Islet of Langerhans (tissue), 1 donor: ENCODE measurements around the gene LRATD1.
"Not testable (repeated sequence)": the region's sequence is repeated elsewhere in the genome, so short reads cannot be mapped to it uniquely, and the experiment has no call there.

Experiments
- FAIRE-seq: peaks from one replicate; lab custom pipeline; 2011; peaks lifted over from hg19 to GRCh38; lab: Jason Lieb, UNC

The LRATD1 gene, protein sequence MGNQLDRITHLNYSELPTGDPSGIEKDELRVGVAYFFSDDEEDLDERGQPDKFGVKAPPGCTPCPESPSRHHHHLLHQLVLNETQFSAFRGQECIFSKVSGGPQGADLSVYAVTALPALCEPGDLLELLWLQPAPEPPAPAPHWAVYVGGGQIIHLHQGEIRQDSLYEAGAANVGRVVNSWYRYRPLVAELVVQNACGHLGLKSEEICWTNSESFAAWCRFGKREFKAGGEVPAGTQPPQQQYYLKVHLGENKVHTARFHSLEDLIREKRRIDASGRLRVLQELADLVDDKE

DNA sequence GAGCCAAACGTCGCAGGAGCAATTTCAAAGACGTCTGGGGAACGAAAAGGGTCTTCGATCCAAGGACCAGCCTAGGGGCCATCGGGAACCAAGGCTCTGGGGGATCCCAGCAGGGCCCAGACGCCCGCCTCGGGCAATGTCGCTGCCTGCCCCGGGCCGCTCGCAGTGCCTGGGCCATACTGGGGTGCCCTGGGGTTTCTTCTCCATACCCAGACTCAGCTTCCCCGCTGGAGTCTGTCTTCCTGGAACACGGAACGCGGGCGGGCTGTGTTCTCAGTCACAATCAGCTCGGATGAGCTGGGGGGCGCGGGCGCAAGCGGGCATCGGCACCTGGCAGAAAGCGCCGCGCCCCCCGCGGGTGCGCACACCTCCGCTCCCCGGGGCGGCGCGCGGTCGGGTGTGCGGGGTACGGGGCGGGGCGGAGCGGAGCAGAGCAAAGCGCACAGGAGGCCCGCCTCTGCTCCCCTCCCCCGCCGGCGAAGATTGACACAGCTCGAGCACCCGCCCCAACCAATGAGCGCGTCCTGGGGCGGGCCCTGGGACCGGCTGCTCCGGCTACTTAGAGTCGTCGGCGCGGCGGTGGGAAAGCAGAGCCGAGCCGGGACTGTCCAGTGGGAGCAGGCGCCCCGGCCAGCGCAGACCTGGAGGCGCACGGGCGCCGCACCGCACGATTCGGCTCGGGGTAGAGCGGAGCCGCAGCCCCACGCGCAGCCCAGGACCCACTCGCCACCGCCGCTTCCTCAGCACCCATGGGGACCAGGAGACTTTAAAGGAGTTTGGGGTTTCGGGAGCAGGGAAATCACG is at the start of gene LRATD1:
Gene LRATD1 (plus strand): TSS at position 585 of the 804 bp plus-strand sequence. CDS start 1,263 bp downstream, outside the sequence.
- no peak for FAIRE-seq

DNA sequence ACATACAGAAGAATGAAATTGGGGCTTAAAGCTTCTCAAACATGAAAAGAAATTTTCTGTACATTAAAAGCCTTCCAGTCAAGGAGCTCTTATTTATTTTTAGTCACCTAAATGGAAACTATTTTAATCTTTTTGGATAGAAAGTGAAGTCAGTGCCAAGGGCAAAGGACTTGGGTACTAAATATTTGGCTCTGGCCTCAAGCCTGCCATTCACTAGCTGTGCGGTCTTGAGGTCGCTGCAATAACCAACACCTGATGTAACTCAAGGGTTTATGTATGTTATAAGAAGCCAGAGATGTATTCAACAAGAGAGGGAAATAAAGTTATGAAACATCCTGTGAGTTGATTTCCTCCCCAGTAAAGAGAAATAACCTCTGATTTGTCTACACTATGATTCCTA is 49.5 kb upstream of the LRATD1 start:
- no peak for FAIRE-seq

- no peak for FAIRE-seq
Observed at GRCh38 chr2:14583802-14584201, 48.7 kb upstream of the LRATD1 start.

GRCh38 chr2:14587119-14587518 is 45.4 kb upstream of the LRATD1 start:
- FAIRE-seq = no peak

DNA sequence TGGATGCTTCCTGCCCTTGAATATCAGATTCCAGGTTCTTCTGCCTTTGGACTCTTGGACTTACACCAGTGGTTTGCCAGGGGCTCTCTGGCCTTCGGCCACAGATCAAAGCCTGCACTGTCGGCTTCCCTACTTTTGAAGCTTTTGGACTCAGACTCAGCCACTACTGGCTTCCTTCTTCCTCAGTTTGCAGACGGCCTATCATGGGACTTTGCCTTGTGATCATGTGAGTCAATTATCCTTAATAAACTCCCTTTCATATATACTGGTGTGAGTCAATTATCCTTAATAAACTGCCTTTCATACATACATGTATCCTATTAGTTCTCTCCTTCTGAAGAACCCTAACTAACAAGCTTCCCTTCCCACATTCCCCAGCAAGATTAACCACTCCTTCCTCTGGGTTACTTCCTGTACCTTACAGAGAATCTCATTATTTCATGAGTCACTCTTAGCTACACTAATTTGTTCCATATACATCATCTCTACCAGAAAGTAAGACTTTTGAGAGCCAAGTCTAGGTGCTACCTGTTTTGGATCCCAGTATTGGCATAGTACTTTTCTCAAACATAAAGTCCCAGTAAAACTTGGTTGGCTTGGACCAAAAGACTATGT is 31.3 kb upstream of the LRATD1 start:
- no peak for FAIRE-seq

GRCh38 chr2:14602309-14602708 is 30.2 kb upstream of the LRATD1 start:
- FAIRE-seq = no peak

GRCh38 chr2:14603676-14604075 is 28.8 kb upstream of the LRATD1 start:
- FAIRE-seq = no peak

GRCh38 chr2:14608245-14608644 is 24.3 kb upstream of the LRATD1 start:
- no peak for FAIRE-seq

DNA sequence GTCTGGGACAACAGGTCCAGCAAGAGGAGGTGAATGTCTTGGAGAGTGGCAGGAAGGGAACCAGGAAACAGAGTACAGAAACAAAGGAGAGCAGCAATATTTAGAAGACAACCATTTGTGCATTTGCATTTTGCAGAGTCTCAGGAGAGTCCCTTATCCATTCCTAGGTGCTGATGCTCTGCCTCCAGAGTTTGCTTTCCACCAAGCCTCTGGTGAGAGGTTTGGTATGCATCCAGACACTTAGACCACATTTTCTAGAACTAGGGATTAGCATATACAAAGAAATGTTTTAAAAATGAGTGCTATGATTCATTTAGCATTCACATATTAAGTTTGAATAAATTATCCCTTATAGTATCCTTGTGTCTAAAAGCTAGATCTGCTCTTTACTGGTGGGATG is 18.5 kb upstream of the LRATD1 start:
- no peak for FAIRE-seq

DNA sequence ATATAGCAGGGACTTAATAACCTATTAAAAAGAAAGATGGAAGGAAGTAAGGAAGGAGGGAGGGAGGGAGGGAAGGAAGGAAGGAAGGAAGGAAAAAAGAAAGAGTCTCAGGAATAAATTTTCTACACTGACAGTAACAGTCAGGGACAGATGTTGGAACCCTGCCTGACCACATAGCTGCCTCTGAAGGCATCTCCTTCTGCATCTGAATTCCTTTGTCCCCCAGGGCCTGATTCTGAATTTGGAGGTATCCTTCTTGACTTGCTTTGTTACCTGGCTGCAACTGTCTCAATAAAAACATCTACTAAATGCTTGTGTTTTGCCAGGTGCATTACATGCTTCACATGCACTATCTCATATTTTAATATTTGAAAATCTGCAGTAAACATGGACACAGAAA is 17.4 kb upstream of the LRATD1 start:
- FAIRE-seq = no peak

GRCh38 chr2:14615760-14616159 is 16.8 kb upstream of the LRATD1 start:
- no peak for FAIRE-seq

DNA sequence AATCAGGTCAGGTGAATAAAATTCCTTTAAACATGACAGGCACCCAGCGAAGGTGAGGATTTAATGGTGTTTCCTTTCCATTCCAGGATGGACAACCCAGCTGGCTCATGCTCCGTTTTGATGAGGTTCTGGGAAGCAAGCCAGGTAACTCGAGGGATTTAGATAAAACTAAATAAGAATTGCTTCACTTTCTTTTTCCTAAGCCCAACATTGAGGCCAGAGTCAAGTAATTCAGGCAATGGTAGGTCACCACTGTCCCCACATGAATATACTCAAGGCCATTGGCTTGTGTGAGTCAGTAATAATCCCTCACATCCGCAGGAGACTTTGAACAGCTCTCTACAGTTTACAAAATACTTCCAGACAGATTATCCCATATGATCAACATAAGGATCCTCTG is 16.2 kb upstream of the LRATD1 start:
- FAIRE-seq = no peak

DNA sequence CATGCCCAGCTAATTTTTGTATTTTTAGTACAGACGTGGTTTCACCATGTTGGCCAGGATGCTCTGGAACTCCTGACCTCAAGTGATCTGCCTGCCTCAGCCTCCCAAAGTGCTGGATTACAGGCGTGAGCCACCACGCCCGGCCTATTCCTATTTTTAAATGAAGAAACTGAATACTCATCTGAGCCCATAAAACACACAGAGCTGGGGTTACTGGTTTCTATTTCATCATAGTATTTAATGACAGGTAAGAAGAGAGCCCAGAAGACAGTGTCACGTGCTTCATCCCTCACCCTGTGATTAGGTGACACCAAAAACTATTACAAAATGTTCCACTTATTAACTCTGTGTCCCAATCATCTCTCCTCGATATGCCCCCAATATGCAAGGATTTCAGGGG is 15.6 kb upstream of the LRATD1 start:
- FAIRE-seq = no peak

- no peak for FAIRE-seq
Observed at GRCh38 chr2:14619441-14619840, 13.1 kb upstream of the LRATD1 start.

- FAIRE-seq = no peak
Observed at GRCh38 chr2:14621114-14621513, 11.4 kb upstream of the LRATD1 start.

DNA sequence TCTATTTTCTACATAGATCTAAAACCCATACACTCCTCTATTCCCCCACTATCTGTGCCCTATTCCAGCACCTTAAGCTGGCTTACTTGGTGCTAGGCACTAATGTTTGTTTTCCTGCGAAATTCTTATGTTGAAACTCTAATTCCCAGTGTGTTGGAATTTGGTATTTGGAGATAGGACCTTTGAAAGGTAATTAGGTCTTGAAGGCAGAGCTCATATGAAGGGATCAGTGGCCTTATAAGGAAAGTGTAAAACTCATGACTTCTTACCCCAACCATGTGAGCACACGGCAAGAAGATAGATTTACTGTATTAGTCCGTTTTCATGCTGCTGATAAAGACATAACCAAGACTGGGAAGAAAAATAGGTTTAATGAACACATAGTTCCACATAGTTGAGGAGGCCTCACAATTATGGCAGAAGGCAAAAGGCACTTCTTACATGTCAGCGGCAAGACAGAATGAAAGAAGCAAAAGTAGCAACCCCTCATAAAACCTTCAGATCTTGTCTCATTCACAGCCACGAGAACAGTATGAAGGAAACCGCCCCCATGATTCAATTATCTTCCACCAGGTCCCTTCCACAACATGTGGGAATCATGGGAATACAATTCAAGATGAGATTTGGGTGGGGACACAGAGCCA is 10.5 kb upstream of the LRATD1 start:
- FAIRE-seq = no peak

- not testable (repeated sequence) for FAIRE-seq
Observed at GRCh38 chr2:14622550-14622939, 10.0 kb upstream of the LRATD1 start.

DNA sequence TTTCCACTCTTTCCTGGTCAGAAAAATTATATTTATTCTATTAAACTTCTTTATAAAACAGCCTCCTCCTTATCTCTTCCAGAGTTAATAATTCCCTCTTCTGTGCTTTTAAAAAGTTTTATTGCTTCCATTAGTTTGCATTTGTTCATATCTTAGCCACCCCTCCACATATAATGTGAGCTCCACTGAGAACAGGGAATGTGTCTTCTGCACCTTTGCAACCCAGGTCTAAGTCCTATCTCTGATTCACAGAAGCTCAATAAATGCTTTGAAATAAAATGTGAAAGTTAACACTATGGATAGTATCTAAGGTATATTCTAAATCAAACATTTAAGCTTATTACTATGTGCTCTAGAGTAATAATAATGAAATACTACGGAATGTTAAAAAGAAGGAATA is 9.3 kb upstream of the LRATD1 start:
- no peak for FAIRE-seq

DNA sequence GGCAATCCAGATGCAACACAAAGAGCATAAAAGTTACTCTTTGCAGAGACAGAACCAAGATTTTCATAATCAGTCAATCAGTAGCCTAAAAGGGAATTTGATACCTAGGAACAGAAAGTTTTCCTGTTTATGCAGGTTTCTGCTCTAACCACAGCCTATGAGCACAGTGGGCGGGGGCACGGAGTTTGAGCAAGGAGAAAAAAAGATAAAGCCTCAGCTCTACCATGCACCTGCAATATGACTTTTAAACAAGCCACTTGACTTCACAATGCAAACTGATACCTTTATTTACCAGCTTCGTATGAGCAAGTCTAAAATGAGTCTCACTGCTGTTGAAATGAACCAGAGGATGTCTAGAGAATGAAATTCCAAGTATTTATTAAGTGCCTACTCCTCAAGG is 5.6 kb upstream of the LRATD1 start:
- no peak for FAIRE-seq

GRCh38 chr2:14628901-14629300 is 3.6 kb upstream of the LRATD1 start:
- no peak for FAIRE-seq

GRCh38 chr2:14631406-14632040 is 994 bp upstream of the LRATD1 start:
- FAIRE-seq = peak; percentile 17

DNA sequence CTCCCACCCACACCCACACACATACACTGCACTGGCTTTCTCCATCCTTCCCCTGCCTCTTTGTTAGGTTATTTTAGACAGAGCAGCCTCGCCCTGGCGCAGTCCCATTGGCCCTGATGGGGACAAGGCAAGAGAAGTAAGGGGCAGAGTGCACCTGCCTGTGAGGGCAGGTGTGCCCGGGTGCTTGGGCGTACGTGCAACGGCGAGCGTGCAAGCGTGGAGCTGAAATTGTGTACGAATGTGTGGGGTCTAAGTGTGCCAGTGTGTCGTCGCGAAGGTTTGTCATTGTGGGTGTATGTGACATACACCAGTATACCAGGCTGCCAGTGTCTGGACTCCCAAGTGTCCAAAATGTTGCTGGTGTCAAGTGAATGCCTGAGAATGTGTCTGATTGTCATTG is 544 bp downstream of the LRATD1 start:
- FAIRE-seq = no peak
